Activated CD8-positive, alpha-beta memory T cell treated with anti-CD3 and anti-CD28 coated beads, Interleukin-2, amount 10 ng/mL, durations not matched to agents 7 days and 5 days (primary cell): Measurements from ENCODE around the gene LTBP3. TPM values are rescaled to one million over a fixed set of nuclear protein-coding genes. Genes with fewer than 3 reads are reported as not detected.
"Not testable (repeated sequence)": the region's sequence is repeated elsewhere in the genome, so short reads cannot be mapped to it uniquely, and the experiment has no call there.

Source experiments
- ATAC-seq: fragments of 150-1000 bp; cut with Tn5 transposase; one replicate; pipeline ENCODE4 v1.10.0; 2021; ENCODE audit warnings: moderate library complexity
- CTCF ChIA-PET: fragments of 350-600 bp; sonication (Branson Sonifier 250); formaldehyde crosslinking; loops from one replicate; lab custom pipeline; 2021; ENCODE audit warnings: antibody characterized with exemption; lab: Charles Lee
- DNase-seq: peaks from one replicate; pipeline ENCODE4 v3.0.0-alpha.2; 2020
- H3K27ac Mint-ChIP-seq: one replicate; pipeline ENCODE4 v1.8.0; 2021; ENCODE audit warnings: mild to moderate bottlenecking, mixed read lengths
- H3K27me3 Mint-ChIP-seq: one replicate; pipeline ENCODE4 v1.8.0; 2021; ENCODE audit warnings: mixed read lengths
- H3K36me3 Mint-ChIP-seq: one replicate; pipeline ENCODE4 v1.8.0; 2021; ENCODE audit warnings: mild to moderate bottlenecking, mixed read lengths
- H3K4me1 Mint-ChIP-seq: one replicate; pipeline ENCODE4 v1.8.0; 2021; ENCODE audit warnings: mixed read lengths
- H3K4me3 Mint-ChIP-seq: one replicate; pipeline ENCODE4 v1.8.0; 2021; ENCODE audit warnings: mild to moderate bottlenecking, moderate library complexity, mixed read lengths
- H3K9me3 Mint-ChIP-seq: one replicate; pipeline ENCODE4 v1.8.0; 2022; ENCODE audit warnings: low read depth, mixed read lengths
- total RNA-seq, 2 experiments: library from RNA; stranded (reverse); gene quantifications; one replicate each; pipeline ENCODE4 v1.2.3, GENCODE V29; 2021

Gene LTBP3
- total RNA-seq, 2 experiments from 2014 or later: 46.2 to 46.8 TPM

GRCh38 chr11:65521777-65522521 is 36.2 kb downstream of the LTBP3 start:
- H3K9me3 Mint-ChIP-seq, H3K36me3 Mint-ChIP-seq, H3K27ac Mint-ChIP-seq, H3K4me3 Mint-ChIP-seq, H3K27me3 Mint-ChIP-seq, ATAC-seq, DNase-seq: not testable (repeated sequence)
- H3K4me1 Mint-ChIP-seq: peaks cover 34% of the 10 kb centered on the region
- CTCF ChIA-PET: interaction anchor here (1.1 kb wide), 1 partner anchor 53 kb away, joined by 4 read pairs; no protein-coding TSS in a partner anchor

DNA sequence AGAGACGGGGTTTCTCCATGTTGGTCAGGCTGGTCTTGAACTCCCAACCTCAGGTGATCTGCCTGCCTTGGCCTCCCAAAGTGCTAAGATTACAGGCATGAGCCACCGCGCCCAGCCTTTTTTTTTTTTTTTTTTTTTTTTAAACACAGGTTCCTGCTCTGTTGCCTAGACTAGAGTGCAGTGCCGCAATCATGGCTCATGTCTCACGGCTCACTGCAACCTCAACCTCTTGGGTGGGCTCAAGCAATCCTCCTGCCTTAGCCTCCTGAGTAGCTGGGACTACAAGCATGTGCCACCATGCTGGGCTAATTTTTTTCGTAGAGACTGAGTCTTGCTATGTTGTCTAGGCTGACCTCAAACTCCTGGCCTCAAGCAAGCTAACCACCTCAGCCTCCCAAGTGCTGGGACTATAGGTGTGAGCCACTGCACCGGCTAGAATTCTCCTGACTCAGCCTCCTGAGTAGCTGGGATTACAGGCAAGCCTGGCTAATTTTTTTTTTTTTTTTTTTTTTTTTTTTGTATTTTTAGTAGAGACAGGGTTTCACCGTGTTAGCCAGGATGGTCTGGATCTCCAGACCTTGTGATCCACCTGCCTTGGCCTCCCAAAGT is 39.1 kb downstream of the LTBP3 start:
- not testable (repeated sequence) for H3K27me3 Mint-ChIP-seq, H3K27ac Mint-ChIP-seq, DNase-seq, ATAC-seq, H3K9me3 Mint-ChIP-seq, H3K36me3 Mint-ChIP-seq, H3K4me3 Mint-ChIP-seq
- peaks cover 27% of the 10 kb centered on the region for H3K4me1 Mint-ChIP-seq
- CTCF ChIA-PET: interaction anchor here (0.7 kb wide), 1 partner anchor 11 kb away, joined by 3 read pairs; no protein-coding TSS in a partner anchor

DNA sequence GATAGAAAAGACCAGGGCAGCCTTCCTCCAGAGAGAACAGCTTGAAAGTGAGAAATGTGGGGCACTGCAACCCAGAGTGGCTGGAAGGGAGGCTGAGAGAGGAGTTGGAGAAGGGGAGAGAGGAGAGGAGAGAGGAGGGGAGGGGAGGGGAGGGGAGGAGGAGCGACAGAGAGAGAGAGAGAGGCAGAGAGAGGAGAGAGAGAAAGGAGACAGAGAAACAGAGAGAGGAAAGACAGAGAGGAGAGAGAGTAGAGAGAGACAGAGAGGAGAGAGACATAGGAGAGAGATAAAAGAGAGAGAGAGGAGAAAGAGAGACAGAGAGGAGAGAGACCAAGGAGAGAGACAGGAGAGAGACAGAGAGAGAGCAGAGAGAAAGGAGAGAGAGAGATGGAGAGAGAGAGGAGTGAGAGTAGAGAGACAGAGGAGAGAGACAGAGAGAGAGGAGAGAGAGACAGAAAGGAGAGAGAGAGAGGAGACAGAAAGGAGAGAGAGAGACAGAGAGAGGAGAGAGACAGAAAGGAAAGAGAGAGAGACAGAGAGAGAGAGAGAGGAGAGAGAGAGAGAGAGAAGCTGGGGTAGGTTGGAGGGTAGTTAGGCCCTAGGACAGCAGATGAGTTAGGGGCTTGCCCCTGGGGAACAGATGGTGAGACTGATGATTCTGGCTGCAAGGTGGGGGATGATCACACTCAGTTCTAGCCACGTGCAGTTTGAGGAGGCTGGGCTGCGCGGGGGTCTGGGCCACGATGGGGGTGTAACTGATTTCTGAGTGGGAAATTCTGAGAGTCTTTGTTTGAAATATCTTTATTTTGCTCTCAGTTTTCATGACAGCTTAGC is 41.8 kb downstream of the LTBP3 start:
- Mint-ChIP-seq H3K36me3 (no peaks in the 10 kb centered on the region), H3K27me3 (peaks cover 2% of the 10 kb centered on the region), H3K4me1 (peaks cover 9% of the 10 kb centered on the region), H3K27ac (peak overlapping the region; percentile 59), H3K4me3 (no peak overlapping the region), H3K9me3 (no peaks in the 10 kb centered on the region)
- CTCF ChIA-PET: interaction anchor here (1.4 to 1.8 kb wide), 3 partner anchors 9 to 100 kb away, joined by 3 to 6 read pairs (median 4); no protein-coding TSS in a partner anchor
- ATAC-seq (peak; percentile 48), DNase-seq (no peak)

- H3K4me3 Mint-ChIP-seq, H3K27ac Mint-ChIP-seq, H3K27me3 Mint-ChIP-seq, H3K9me3 Mint-ChIP-seq, ATAC-seq, H3K36me3 Mint-ChIP-seq, DNase-seq: not testable (repeated sequence)
- CTCF ChIA-PET: interaction anchor here (19.1 kb wide), 1 partner anchor 94 kb away, joined by 489 read pairs; the partner anchor contains the start of gene NEAT1
- H3K4me1 Mint-ChIP-seq: peaks cover 20% of the 10 kb centered on the region
Observed at GRCh38 chr11:65512311-65512710, 45.8 kb downstream of the LTBP3 start.

DNA sequence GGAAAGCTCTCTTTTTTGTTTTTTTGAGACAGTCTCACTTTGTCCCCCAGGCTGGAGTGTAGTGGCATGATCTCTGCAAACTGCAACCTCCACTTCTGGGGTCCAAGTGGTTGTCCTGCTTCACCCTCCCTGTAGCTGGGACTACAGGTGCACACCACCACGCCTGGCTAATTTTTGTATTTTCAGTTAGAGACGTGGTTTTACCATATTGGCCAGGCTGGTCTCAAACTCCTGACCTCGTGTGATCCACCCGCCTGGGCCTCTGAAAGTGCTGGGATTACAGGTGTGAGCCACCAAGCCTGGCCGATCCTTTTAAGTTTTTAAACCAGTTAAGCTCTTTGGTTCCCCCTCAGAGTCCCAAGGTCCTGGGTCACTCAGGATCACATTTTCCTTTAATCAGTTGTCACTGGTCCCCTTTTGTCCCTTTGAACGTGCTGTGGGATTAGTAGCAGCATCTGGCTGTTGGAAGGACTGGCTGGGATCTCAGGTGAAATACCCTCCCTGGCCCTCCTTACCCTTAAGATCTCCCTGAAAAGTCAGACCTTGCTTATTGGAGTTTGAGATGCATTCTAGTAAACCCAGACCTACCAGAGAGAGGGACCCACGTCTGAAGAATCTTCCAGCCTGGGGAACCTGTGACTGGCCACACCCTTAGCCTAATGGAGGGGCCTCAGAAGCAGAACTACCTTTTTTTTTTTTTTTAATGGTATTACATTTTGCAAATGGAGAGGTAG is 51.2 kb downstream of the LTBP3 start:
- peaks cover 36% of the 10 kb centered on the region for H3K36me3 Mint-ChIP-seq
- H3K4me1 Mint-ChIP-seq: peaks cover 50% of the 10 kb centered on the region
- H3K4me3 Mint-ChIP-seq: no peak overlapping the region
- CTCF ChIA-PET: interaction anchor here (0.9 to 19.1 kb wide), 15 partner anchors 9 to 177 kb away, joined by 3 to 489 read pairs (median 4); partner anchors contain the start of genes MALAT1, NEAT1 and SLC25A45
- H3K9me3 Mint-ChIP-seq: no peaks in the 10 kb centered on the region
- H3K27me3 Mint-ChIP-seq: no peaks in the 10 kb centered on the region
- H3K27ac Mint-ChIP-seq: no peak overlapping the region
- peak; percentile 37 for ATAC-seq
- peak; percentile 58 for DNase-seq

- ATAC-seq (no peak), DNase-seq (no peak)
- CTCF ChIA-PET: interaction anchor here (1.0 to 19.1 kb wide), 11 partner anchors 8 to 176 kb away, joined by 3 to 489 read pairs (median 4); partner anchors contain the start of genes MALAT1, NEAT1 and SLC25A45
- H3K4me1 Mint-ChIP-seq: peaks cover 50% of the 10 kb centered on the region
- no peaks in the 10 kb centered on the region for H3K9me3 Mint-ChIP-seq
- no peak overlapping the region for H3K27ac Mint-ChIP-seq
- peaks cover 6% of the 10 kb centered on the region for H3K27me3 Mint-ChIP-seq
- H3K36me3 Mint-ChIP-seq: peaks cover 36% of the 10 kb centered on the region
- H3K4me3 Mint-ChIP-seq: no peak overlapping the region
Observed at GRCh38 chr11:65506290-65506771, 51.8 kb downstream of the LTBP3 start.

DNA sequence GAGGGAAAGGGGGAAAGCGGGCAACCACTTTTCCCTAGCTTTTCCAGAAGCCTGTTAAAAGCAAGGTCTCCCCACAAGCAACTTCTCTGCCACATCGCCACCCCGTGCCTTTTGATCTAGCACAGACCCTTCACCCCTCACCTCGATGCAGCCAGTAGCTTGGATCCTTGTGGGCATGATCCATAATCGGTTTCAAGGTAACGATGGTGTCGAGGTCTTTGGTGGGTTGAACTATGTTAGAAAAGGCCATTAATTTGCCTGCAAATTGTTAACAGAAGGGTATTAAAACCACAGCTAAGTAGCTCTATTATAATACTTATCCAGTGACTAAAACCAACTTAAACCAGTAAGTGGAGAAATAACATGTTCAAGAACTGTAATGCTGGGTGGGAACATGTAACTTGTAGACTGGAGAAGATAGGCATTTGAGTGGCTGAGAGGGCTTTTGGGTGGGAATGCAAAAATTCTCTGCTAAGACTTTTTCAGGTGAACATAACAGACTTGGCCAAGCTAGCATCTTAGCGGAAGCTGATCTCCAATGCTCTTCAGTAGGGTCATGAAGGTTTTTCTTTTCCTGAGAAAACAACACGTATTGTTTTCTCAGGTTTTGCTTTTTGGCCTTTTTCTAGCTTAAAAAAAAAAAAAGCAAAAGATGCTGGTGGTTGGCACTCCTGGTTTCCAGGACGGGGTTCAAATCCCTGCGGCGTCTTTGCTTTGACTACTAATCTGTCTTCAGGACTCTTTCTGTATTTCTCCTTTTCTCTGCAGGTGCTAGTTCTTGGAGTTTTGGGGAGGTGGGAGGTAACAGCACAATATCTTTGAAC is 52.5 kb downstream of the LTBP3 start:
- no peak overlapping the region for H3K27ac Mint-ChIP-seq
- peaks cover 49% of the 10 kb centered on the region for H3K4me1 Mint-ChIP-seq
- no peak for ATAC-seq
- peaks cover 36% of the 10 kb centered on the region for H3K36me3 Mint-ChIP-seq
- DNase-seq: no peak
- H3K9me3 Mint-ChIP-seq: no peaks in the 10 kb centered on the region
- H3K4me3 Mint-ChIP-seq: no peak overlapping the region
- CTCF ChIA-PET: interaction anchor here (1.0 to 19.1 kb wide), 9 partner anchors 8 to 127 kb away, joined by 3 to 489 read pairs (median 13); partner anchors contain the start of genes MALAT1, NEAT1 and SLC25A45
- H3K27me3 Mint-ChIP-seq: peaks cover 6% of the 10 kb centered on the region

GRCh38 chr11:65504674-65505465 is 53.3 kb downstream of the LTBP3 start:
- peaks cover 6% of the 10 kb centered on the region for H3K27me3 Mint-ChIP-seq
- peaks cover 36% of the 10 kb centered on the region for H3K36me3 Mint-ChIP-seq
- H3K27ac Mint-ChIP-seq: no peak overlapping the region
- no peak overlapping the region for H3K4me3 Mint-ChIP-seq
- DNase-seq (no peak), ATAC-seq (no peak)
- H3K9me3 Mint-ChIP-seq: no peaks in the 10 kb centered on the region
- peaks cover 45% of the 10 kb centered on the region for H3K4me1 Mint-ChIP-seq
- CTCF ChIA-PET: interaction anchor here (1.2 to 19.1 kb wide), 6 partner anchors 7 to 123 kb away, joined by 3 to 489 read pairs (median 26); partner anchors contain the start of genes MALAT1, NEAT1 and SLC25A45

GRCh38 chr11:65503949-65504673 is 54.0 kb downstream of the LTBP3 start:
- no peak for ATAC-seq
- CTCF ChIA-PET: interaction anchor here (3.6 to 19.1 kb wide), 2 partner anchors 26 to 85 kb away, joined by 23 to 489 read pairs; partner anchors contain the start of gene NEAT1
- H3K27me3 Mint-ChIP-seq: peaks cover 6% of the 10 kb centered on the region
- peaks cover 43% of the 10 kb centered on the region for H3K4me1 Mint-ChIP-seq
- DNase-seq: no peak
- H3K36me3 Mint-ChIP-seq: peaks cover 36% of the 10 kb centered on the region
- H3K9me3 Mint-ChIP-seq: no peaks in the 10 kb centered on the region
- H3K27ac Mint-ChIP-seq: no peak overlapping the region
- no peak overlapping the region for H3K4me3 Mint-ChIP-seq

DNA sequence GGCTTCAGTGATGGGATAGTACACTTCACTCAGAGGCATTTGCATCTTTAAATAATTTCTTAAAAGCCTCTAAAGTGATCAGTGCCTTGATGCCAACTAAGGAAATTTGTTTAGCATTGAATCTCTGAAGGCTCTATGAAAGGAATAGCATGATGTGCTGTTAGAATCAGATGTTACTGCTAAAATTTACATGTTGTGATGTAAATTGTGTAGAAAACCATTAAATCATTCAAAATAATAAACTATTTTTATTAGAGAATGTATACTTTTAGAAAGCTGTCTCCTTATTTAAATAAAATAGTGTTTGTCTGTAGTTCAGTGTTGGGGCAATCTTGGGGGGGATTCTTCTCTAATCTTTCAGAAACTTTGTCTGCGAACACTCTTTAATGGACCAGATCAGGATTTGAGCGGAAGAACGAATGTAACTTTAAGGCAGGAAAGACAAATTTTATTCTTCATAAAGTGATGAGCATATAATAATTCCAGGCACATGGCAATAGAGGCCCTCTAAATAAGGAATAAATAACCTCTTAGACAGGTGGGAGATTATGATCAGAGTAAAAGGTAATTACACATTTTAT is 54.7 kb downstream of the LTBP3 start:
- H3K9me3 Mint-ChIP-seq: no peaks in the 10 kb centered on the region
- CTCF ChIA-PET: interaction anchor here (1.0 to 19.1 kb wide), 4 partner anchors 25 to 85 kb away, joined by 3 to 489 read pairs (median 16); partner anchors contain the start of genes FAM89B and NEAT1
- peaks cover 36% of the 10 kb centered on the region for H3K36me3 Mint-ChIP-seq
- H3K27ac Mint-ChIP-seq: no peak overlapping the region
- no peak overlapping the region for H3K4me3 Mint-ChIP-seq
- DNase-seq: no peak
- ATAC-seq: no peak
- H3K27me3 Mint-ChIP-seq: peaks cover 6% of the 10 kb centered on the region
- H3K4me1 Mint-ChIP-seq: peaks cover 43% of the 10 kb centered on the region
